Measurements from ENCODE around the gene RPL12.

The RPL12 gene

DNA sequence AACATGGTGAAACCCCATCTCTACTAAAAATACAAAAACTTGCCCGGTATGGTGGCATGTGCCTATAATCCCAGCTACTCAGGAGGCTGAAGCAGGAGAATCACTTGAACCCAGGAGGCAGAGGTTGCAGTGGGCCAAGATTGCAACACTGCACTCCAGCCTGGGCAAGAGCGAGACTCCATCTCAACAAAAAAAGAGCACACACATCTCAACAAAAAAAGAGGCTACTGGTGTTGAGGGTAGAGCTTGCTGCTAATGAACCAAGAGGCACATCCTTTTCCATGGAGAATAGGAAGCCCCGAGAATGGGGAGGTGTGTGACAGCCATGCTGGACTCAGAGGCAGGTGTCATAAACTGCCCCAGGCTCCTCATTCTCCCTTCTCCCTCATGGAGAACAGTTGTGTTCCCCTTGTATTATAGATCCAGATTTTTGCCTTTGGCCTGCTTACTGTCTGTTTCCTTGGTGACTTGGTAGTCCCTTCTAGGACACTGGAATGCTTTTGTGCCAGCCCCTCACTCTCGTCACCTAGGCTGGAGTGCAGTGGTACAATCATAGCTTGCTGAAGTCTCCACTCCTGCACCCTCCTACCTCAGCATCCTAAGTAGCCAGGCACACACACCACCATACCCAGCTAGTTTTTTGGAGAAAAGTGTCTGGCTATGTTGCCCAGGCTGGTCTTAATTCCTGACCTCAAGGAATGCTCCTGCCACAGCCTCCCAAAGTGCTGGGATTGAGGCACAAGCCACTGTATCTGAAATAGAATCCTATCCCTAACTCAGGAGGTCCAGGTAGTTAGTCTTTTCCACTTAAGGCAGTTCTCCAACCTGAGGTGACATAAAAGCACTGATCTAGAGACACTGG lies 5.1 kb downstream of the RPL12 start:
- Histone ChIP-seq H4K8ac (ENCODE audit: low read depth, low read length) (no peak overlapping the region), H3K4ac (ENCODE audit: low read depth, low read length) (no peak overlapping the region), H3K4me2 (ENCODE audit: low read length) (no peak overlapping the region), H3K9ac (ENCODE audit: low read length) (no peak overlapping the region), H3K79me1 (ENCODE audit: low read length) (peaks cover 14% of the 10 kb centered on the region), H3K18ac (ENCODE audit: low read length) (no peak overlapping the region), H3K9me3 (ENCODE audit: insufficient read depth, low read depth, low read length) (peaks cover 7% of the 10 kb centered on the region), H3K23ac (ENCODE audit: low read length) (no peak overlapping the region), H3K4me1 (ENCODE audit: control insufficient read depth in 1 of 2, insufficient read depth in 2 of 2, low read length in 2 of 2) (peaks cover 15 to 29% of the 10 kb centered on the region in 2 experiments), H2AFZ (ENCODE audit: insufficient read depth, low read length, poor library complexity) (no peak overlapping the region), H3K27me3 (ENCODE audit: insufficient read depth, low read length) (no peaks in the 10 kb centered on the region), H3K36me3 (ENCODE audit: control insufficient read depth in 1 of 2, insufficient read depth in 2 of 2, low read length in 2 of 2) (peaks cover 47 to 67% of the 10 kb centered on the region in 2 experiments), H3K79me2 (ENCODE audit: control insufficient read depth, insufficient read depth, low read length, poor library complexity) (peaks cover 19% of the 10 kb centered on the region), H3K27ac (ENCODE audit: low read depth, low read length) (no peak overlapping the region), H3K14ac (ENCODE audit: low read length) (no peak overlapping the region), H2AK5ac (ENCODE audit: low read length) (no peak overlapping the region), H4K12ac (ENCODE audit: low read depth, low read length) (no peak overlapping the region), H3K4me3 (ENCODE audit: low read depth, low read length) (no peak overlapping the region), H2BK12ac (ENCODE audit: low read length) (no peak overlapping the region), H4K91ac (ENCODE audit: low read depth, low read length) (no peak overlapping the region), H2BK120ac (ENCODE audit: insufficient read depth, low read length, poor library complexity) (no peak overlapping the region), H2BK5ac (ENCODE audit: low read depth, low read length, poor library complexity) (no peak overlapping the region)
- no CpG with 5 or more reads among the region's 4 CpGs for WGBS (ENCODE audit: extremely low coverage, insufficient coverage, insufficient read length)
- DNase-seq: peak in 1 of 2 donors; percentile 28

DNA sequence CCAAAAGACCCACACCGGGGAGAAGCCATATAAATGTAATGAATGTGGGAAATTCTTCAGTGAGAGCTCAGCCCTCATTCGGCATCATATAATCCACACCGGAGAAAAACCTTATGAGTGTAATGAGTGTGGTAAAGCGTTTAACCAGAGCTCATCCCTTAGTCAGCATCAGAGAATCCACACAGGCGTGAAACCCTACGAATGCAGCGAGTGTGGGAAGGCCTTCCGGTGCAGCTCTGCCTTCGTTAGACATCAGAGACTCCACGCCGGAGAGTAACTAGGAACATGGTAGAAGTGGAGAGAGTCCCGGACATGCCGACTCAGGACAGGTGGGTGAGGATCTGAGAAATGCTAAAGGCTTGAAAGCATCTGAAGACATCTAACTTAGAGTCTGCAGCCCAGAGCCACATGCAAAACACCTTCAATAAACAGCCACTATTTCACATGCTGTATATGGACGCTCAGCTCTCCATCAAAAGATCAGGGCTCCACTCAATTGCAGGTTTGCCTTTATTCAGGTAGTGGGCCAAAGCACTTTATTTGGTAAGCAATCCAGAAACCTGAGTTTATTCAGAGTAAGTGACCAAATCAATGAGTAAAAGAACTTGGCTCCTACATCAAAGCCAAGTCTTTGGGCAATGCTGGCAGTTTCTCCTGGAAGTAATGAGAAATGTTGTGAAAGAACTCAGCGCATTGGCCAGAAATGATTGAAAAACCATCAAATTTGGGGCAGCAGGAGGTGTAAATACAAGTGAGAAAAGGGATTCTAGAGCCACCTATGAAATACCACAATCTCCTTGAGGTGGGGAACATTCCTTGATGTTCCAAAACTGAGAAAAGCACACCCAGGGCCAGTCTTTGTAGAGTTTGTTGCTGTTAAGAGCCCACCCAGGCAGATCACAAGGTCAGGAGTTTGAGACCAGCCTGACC lies 6.0 kb downstream of the RPL12 start:
- H3K23ac ChIP-seq (ENCODE audit: low read length): no peak overlapping the region
- H3K9me3 ChIP-seq (ENCODE audit: insufficient read depth, low read depth, low read length): peaks cover 7% of the 10 kb centered on the region
- H2BK120ac ChIP-seq (ENCODE audit: insufficient read depth, low read length, poor library complexity): no peak overlapping the region
- no peak overlapping the region for H4K91ac ChIP-seq (ENCODE audit: low read depth, low read length)
- no peak overlapping the region for H3K27ac ChIP-seq (ENCODE audit: low read depth, low read length)
- WGBS (ENCODE audit: extremely low coverage, insufficient coverage, insufficient read length): no CpG with 5 or more reads among the region's 15 CpGs
- no peak overlapping the region for H2BK12ac ChIP-seq (ENCODE audit: low read length)
- no peaks in the 10 kb centered on the region for H3K27me3 ChIP-seq (ENCODE audit: insufficient read depth, low read length)
- peaks cover 10% of the 10 kb centered on the region for H3K79me2 ChIP-seq (ENCODE audit: control insufficient read depth, insufficient read depth, low read length, poor library complexity)
- H3K18ac ChIP-seq (ENCODE audit: low read length): no peak overlapping the region
- no peak overlapping the region for H3K4ac ChIP-seq (ENCODE audit: low read depth, low read length)
- H3K36me3 ChIP-seq (ENCODE audit: control insufficient read depth in 1 of 2, insufficient read depth in 2 of 2, low read length in 2 of 2): peaks cover 52 to 71% of the 10 kb centered on the region in 2 experiments
- peaks cover 5% of the 10 kb centered on the region for H3K79me1 ChIP-seq (ENCODE audit: low read length)
- H3K4me1 ChIP-seq (ENCODE audit: control insufficient read depth in 1 of 2, insufficient read depth in 2 of 2, low read length in 2 of 2): peaks cover 15 to 27% of the 10 kb centered on the region in 2 experiments
- no peak overlapping the region for H2BK5ac ChIP-seq (ENCODE audit: low read depth, low read length, poor library complexity)
- H3K9ac ChIP-seq (ENCODE audit: low read length): no peak overlapping the region
- DNase-seq: peak in 1 of 2 donors; percentile 16
- no peak overlapping the region for H2AK5ac ChIP-seq (ENCODE audit: low read length)
- H3K14ac ChIP-seq (ENCODE audit: low read length): no peak overlapping the region
- no peak overlapping the region for H4K12ac ChIP-seq (ENCODE audit: low read depth, low read length)
- no peak overlapping the region for H4K8ac ChIP-seq (ENCODE audit: low read depth, low read length)
- no peak overlapping the region for H3K4me2 ChIP-seq (ENCODE audit: low read length)
- no peak overlapping the region for H2AFZ ChIP-seq (ENCODE audit: insufficient read depth, low read length, poor library complexity)
- H3K4me3 ChIP-seq (ENCODE audit: low read depth, low read length): no peak overlapping the region

DNA sequence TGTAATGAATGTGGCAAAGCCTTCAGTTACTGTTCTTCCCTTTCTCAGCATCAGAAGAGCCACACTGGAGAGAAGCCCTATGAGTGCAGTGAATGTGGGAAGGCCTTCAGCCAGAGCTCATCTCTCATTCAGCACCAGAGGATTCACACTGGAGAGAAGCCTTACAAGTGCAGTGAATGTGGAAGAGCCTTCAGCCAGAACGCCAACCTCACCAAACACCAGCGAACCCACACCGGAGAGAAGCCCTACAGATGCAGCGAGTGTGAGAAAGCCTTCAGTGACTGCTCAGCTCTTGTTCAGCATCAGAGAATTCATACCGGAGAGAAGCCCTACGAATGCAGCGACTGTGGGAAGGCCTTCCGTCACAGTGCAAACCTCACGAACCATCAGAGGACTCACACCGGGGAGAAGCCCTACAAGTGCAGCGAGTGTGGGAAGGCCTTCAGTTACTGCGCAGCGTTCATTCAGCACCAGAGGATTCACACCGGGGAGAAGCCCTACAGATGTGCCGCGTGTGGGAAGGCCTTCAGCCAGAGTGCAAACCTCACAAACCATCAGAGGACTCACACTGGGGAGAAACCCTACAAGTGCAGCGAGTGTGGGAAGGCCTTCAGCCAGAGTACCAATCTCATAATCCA lies 6.8 kb downstream of the RPL12 start:
- H4K8ac ChIP-seq (ENCODE audit: low read depth, low read length): no peak overlapping the region
- H3K4me1 ChIP-seq (ENCODE audit: control insufficient read depth in 1 of 2, insufficient read depth in 2 of 2, low read length in 2 of 2): peaks cover 14 to 24% of the 10 kb centered on the region in 2 experiments
- no peak overlapping the region for H4K12ac ChIP-seq (ENCODE audit: low read depth, low read length)
- H3K79me2 ChIP-seq (ENCODE audit: control insufficient read depth, insufficient read depth, low read length, poor library complexity): peaks cover 2% of the 10 kb centered on the region
- DNase-seq: no peak
- no peaks in the 10 kb centered on the region for H3K27me3 ChIP-seq (ENCODE audit: insufficient read depth, low read length)
- H3K14ac ChIP-seq (ENCODE audit: low read length): peak overlapping the region; percentile 11
- peak overlapping the region; percentile 59 for H2BK12ac ChIP-seq (ENCODE audit: low read length)
- peak overlapping the region; percentile 33 for H4K91ac ChIP-seq (ENCODE audit: low read depth, low read length)
- H3K4me2 ChIP-seq (ENCODE audit: low read length): no peak overlapping the region
- no peak overlapping the region for H3K4ac ChIP-seq (ENCODE audit: low read depth, low read length)
- no peak overlapping the region for H3K23ac ChIP-seq (ENCODE audit: low read length)
- H3K27ac ChIP-seq (ENCODE audit: low read depth, low read length): peak overlapping the region; percentile 79
- no peak overlapping the region for H3K18ac ChIP-seq (ENCODE audit: low read length)
- peaks cover 5% of the 10 kb centered on the region for H3K79me1 ChIP-seq (ENCODE audit: low read length)
- WGBS (ENCODE audit: extremely low coverage, insufficient coverage, insufficient read length): no CpG with 5 or more reads among the region's 17 CpGs
- H3K9ac ChIP-seq (ENCODE audit: low read length): no peak overlapping the region
- H2BK120ac ChIP-seq (ENCODE audit: insufficient read depth, low read length, poor library complexity): peak overlapping the region; percentile 57
- H2AK5ac ChIP-seq (ENCODE audit: low read length): no peak overlapping the region
- H3K9me3 ChIP-seq (ENCODE audit: insufficient read depth, low read depth, low read length): peaks cover 7% of the 10 kb centered on the region
- peak overlapping the region; percentile 59 for H2BK5ac ChIP-seq (ENCODE audit: low read depth, low read length, poor library complexity)
- H2AFZ ChIP-seq (ENCODE audit: insufficient read depth, low read length, poor library complexity): no peak overlapping the region
- peaks cover 54 to 66% of the 10 kb centered on the region in 2 experiments for H3K36me3 ChIP-seq (ENCODE audit: control insufficient read depth in 1 of 2, insufficient read depth in 2 of 2, low read length in 2 of 2)
- no peak overlapping the region for H3K4me3 ChIP-seq (ENCODE audit: low read depth, low read length)

DNA sequence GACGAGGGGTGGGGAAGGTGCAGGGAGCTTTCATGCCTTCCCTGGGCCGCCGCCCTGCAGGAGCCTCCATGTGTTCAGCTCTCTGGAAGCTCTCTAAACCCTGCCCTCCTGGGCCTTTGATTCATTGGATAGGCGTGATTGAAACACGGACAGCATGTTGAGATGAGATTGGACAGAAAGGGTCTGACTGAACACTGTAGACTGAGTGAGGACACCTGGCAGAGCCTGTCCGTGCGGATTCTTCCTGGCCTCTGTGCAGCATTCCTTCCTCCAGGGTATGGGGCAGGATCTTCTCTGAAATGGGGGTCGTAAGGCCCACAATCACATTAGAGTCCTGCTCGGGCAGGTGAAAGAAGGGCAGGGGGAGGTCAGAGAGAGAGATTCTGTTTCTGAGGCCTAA lies 12.8 kb downstream of the RPL12 start:
- DNase-seq: peak; percentile 86 to 94

More for the DNA sequence above, 12.8 kb downstream of the RPL12 start:
- Histone ChIP-seq H2BK12ac (ENCODE audit: low read length) (no peak overlapping the region), H3K23ac (ENCODE audit: low read length) (no peak overlapping the region), H3K36me3 (ENCODE audit: control insufficient read depth in 1 of 2, insufficient read depth in 2 of 2, low read length in 2 of 2) (peaks cover 47 to 50% of the 10 kb centered on the region in 2 experiments), H2AFZ (ENCODE audit: insufficient read depth, low read length, poor library complexity) (no peak overlapping the region), H4K12ac (ENCODE audit: low read depth, low read length) (no peak overlapping the region), H3K9ac (ENCODE audit: low read length) (no peak overlapping the region), H4K91ac (ENCODE audit: low read depth, low read length) (no peak overlapping the region), H2AK5ac (ENCODE audit: low read length) (no peak overlapping the region), H3K27ac (ENCODE audit: low read depth, low read length) (peak overlapping the region; percentile 70), H3K9me3 (ENCODE audit: insufficient read depth, low read depth, low read length) (no peaks in the 10 kb centered on the region), H3K79me1 (ENCODE audit: low read length) (peaks cover 6% of the 10 kb centered on the region), H3K79me2 (ENCODE audit: control insufficient read depth, insufficient read depth, low read length, poor library complexity) (peaks cover 3% of the 10 kb centered on the region), H3K4me1 (ENCODE audit: control insufficient read depth in 1 of 2, insufficient read depth in 2 of 2, low read length in 2 of 2) (peaks cover 13 to 20% of the 10 kb centered on the region in 2 experiments), H2BK5ac (ENCODE audit: low read depth, low read length, poor library complexity) (peak overlapping the region; percentile 54), H3K4me3 (ENCODE audit: low read depth, low read length) (no peak overlapping the region), H3K4ac (ENCODE audit: low read depth, low read length) (no peak overlapping the region), H2BK120ac (ENCODE audit: insufficient read depth, low read length, poor library complexity) (no peak overlapping the region), H3K18ac (ENCODE audit: low read length) (no peak overlapping the region), H4K8ac (ENCODE audit: low read depth, low read length) (peak overlapping the region; percentile 13), H3K27me3 (ENCODE audit: insufficient read depth, low read length) (no peaks in the 10 kb centered on the region), H3K4me2 (ENCODE audit: low read length) (no peak overlapping the region), H3K14ac (ENCODE audit: low read length) (no peak overlapping the region)
- no CpG with 5 or more reads among the region's 9 CpGs for WGBS (ENCODE audit: extremely low coverage, insufficient coverage, insufficient read length)

Data from trophoblast cell (in vitro differentiated cells and primary cell).